ENCODE data around the gene NPIPB4.
"Not testable (repeated sequence)": the region's sequence is repeated elsewhere in the genome, so short reads cannot be mapped to it uniquely, and the experiment has no call there.

GRCh38 chr16:21793310-21793709, 64.2 kb downstream of the NPIPB4 start:
- not testable (repeated sequence) for TF ChIP-seq REST (IDR thresholded peaks at IDR 0.05; ENCODE audit: unreplicated experiment); CTCF (conservative IDR thresholded peaks at IDR 0.05; ENCODE audit: low read depth in 2 of 2); POLR2AphosphoS5 (IDR thresholded peaks at IDR 0.05; ENCODE audit: low read depth); EZH2 (IDR thresholded peaks at IDR 0.05; ENCODE audit: low read depth, unreplicated experiment); ETS1 (IDR thresholded peaks at IDR 0.05); EZH2phosphoT487 (IDR thresholded peaks at IDR 0.05; ENCODE audit: unreplicated experiment); CREB1 (CRISPR knock-in tag; IDR thresholded peaks at IDR 0.05; ENCODE audit: low read depth); NANOG (IDR thresholded peaks at IDR 0.05; ENCODE audit: borderline replicate concordance); ZNF331 (CRISPR knock-in tag; IDR thresholded peaks at IDR 0.05; ENCODE audit: low read depth); ZNF462 (CRISPR knock-in tag; IDR thresholded peaks at IDR 0.05)

Measured in GM23338 (cell line).